Brain microvascular endothelial cell (primary cell): ENCODE results near the gene RMND5B.
A peak's percentile ranks its signal among the peaks of the same experiment; 100 is the strongest.

Source experiments
- DNase-seq: peaks from one replicate; pipeline ENCODE4 v3.0.0-alpha.2; 2020
- H3K27ac ChIP-seq: fragments of 250-450 bp; sonication (Bioruptor Pico); 2 replicates; pipeline ENCODE4 v1.5.1; 2020; ENCODE audit warnings: mild to moderate bottlenecking, moderate library complexity
- H3K27me3 ChIP-seq: fragments of 250-450 bp; sonication (Bioruptor Pico); replicated peaks from 2 replicates; pipeline ENCODE4 v1.5.1; 2020; ENCODE audit warnings: mild to moderate bottlenecking
- H3K36me3 ChIP-seq: fragments of 250-450 bp; sonication (Bioruptor Pico); replicated peaks from 2 replicates; pipeline ENCODE4 v1.5.1; 2020; ENCODE audit warnings: mild to moderate bottlenecking
- H3K4me3 ChIP-seq: 2 replicates; pipeline ENCODE4 v1.5.1; 2011; ENCODE audit warnings: low read depth, mild to moderate bottlenecking, control low read depth, low read length, moderate library complexity
- CTCF ChIP-seq: IDR thresholded peaks from 2 replicates; pipeline ENCODE4 v1.5.1; 2011; ENCODE audit warnings: low read depth, mild to moderate bottlenecking, moderate library complexity, low read length, control low read depth, inconsistent platforms; ENCODE audit errors: missing control alignments
- in situ Hi-C: cut with HindIII; loops from 2 replicates; pipeline ENCODE4 v1.10.0; 2017; ENCODE audit warnings: low sequenced_read_pairs, low pct_ligation_motif_present

RMND5B gene

GRCh38 chr5:178111925-178112324 lies 18.9 kb upstream of the RMND5B start:
- no peak overlapping the region for H3K27ac ChIP-seq
- no peaks in the 10 kb centered on the region for H3K36me3 ChIP-seq
- in situ Hi-C loops, result no loop called here
- DNase-seq, result no peak
- H3K27me3 ChIP-seq, result peaks cover 28% of the 10 kb centered on the region
- TF ChIP-seq CTCF, result no peak
- H3K4me3 ChIP-seq, result no peak overlapping the region

- no peak for DNase-seq
- H3K36me3 ChIP-seq, result no peaks in the 10 kb centered on the region
- H3K27ac ChIP-seq, result no peak overlapping the region
- no peak overlapping the region for H3K4me3 ChIP-seq
- in situ Hi-C loops, result no loop called here
- no peak for TF ChIP-seq CTCF
- H3K27me3 ChIP-seq, result peaks cover 28% of the 10 kb centered on the region
Measured at GRCh38 chr5:178112545-178112944, 18.3 kb upstream of the RMND5B start.

GRCh38 chr5:178113141-178113787 lies 17.6 kb upstream of the RMND5B start, which contains the start of gene N4BP3:
TSS of gene N4BP3 (plus strand) at chr5:178113532. CDS start at chr5:178119584, 6,052 bp downstream.
- H3K27me3 ChIP-seq, result peaks cover 28% of the 10 kb centered on the region
- in situ Hi-C loops, result no loop called here
- no peak for DNase-seq
- TF ChIP-seq CTCF, result no peak
- H3K27ac ChIP-seq, result no peak within 1 kb of the TSS
- H3K36me3 ChIP-seq, result no peaks in the 10 kb centered on the region
- peak within 1 kb of the TSS; percentile 24 for H3K4me3 ChIP-seq

- Histone ChIP-seq H3K27ac (no peak overlapping the region), H3K4me3 (peak overlapping the region; percentile 24), H3K36me3 (no peaks in the 10 kb centered on the region), H3K27me3 (peaks cover 28% of the 10 kb centered on the region)
- TF ChIP-seq CTCF, result no peak
- DNase-seq, result no peak
- in situ Hi-C loops, result no loop called here
Measured at GRCh38 chr5:178113841-178114324, 16.9 kb upstream of the RMND5B start.

GRCh38 chr5:178114325-178115135 lies 16.3 kb upstream of the RMND5B start:
- no peak for TF ChIP-seq CTCF
- H3K27ac ChIP-seq, result no peak overlapping the region
- no peaks in the 10 kb centered on the region for H3K36me3 ChIP-seq
- no peak overlapping the region for H3K4me3 ChIP-seq
- DNase-seq, result no peak
- peaks cover 28% of the 10 kb centered on the region for H3K27me3 ChIP-seq
- in situ Hi-C loops, result no loop called here
